Activated CD8-positive, alpha-beta memory T cell treated with anti-CD3 and anti-CD28 coated beads, Interleukin-2, amount 10 ng/mL, durations not matched to agents 7 days and 5 days (primary cell): ENCODE data around the gene USP46. TPM values are rescaled to one million over a fixed set of nuclear protein-coding genes. Genes with fewer than 3 reads are reported as not detected.

Experiments
- ATAC-seq: fragments of 150-1000 bp; cut with Tn5 transposase; one replicate; pipeline ENCODE4 v1.10.0; 2021; ENCODE audit warnings: moderate library complexity
- CTCF ChIA-PET: fragments of 350-600 bp; sonication (Branson Sonifier 250); formaldehyde crosslinking; loops from one replicate; lab custom pipeline; 2021; ENCODE audit warnings: antibody characterized with exemption; lab: Charles Lee
- DNase-seq: peaks from one replicate; pipeline ENCODE4 v3.0.0-alpha.2; 2020
- H3K27ac Mint-ChIP-seq: one replicate; pipeline ENCODE4 v1.8.0; 2021; ENCODE audit warnings: mild to moderate bottlenecking, mixed read lengths
- H3K27me3 Mint-ChIP-seq: one replicate; pipeline ENCODE4 v1.8.0; 2021; ENCODE audit warnings: mixed read lengths
- H3K36me3 Mint-ChIP-seq: one replicate; pipeline ENCODE4 v1.8.0; 2021; ENCODE audit warnings: mild to moderate bottlenecking, mixed read lengths
- H3K4me1 Mint-ChIP-seq: one replicate; pipeline ENCODE4 v1.8.0; 2021; ENCODE audit warnings: mixed read lengths
- H3K4me3 Mint-ChIP-seq: one replicate; pipeline ENCODE4 v1.8.0; 2021; ENCODE audit warnings: mild to moderate bottlenecking, moderate library complexity, mixed read lengths
- H3K9me3 Mint-ChIP-seq: one replicate; pipeline ENCODE4 v1.8.0; 2022; ENCODE audit warnings: low read depth, mixed read lengths
- total RNA-seq, 2 experiments: library from RNA; stranded (reverse); gene quantifications; one replicate each; pipeline ENCODE4 v1.2.3, GENCODE V29; 2021

Gene USP46
- total RNA-seq, 2 experiments from 2014 or later: 7.7 to 12.9 TPM

DNA sequence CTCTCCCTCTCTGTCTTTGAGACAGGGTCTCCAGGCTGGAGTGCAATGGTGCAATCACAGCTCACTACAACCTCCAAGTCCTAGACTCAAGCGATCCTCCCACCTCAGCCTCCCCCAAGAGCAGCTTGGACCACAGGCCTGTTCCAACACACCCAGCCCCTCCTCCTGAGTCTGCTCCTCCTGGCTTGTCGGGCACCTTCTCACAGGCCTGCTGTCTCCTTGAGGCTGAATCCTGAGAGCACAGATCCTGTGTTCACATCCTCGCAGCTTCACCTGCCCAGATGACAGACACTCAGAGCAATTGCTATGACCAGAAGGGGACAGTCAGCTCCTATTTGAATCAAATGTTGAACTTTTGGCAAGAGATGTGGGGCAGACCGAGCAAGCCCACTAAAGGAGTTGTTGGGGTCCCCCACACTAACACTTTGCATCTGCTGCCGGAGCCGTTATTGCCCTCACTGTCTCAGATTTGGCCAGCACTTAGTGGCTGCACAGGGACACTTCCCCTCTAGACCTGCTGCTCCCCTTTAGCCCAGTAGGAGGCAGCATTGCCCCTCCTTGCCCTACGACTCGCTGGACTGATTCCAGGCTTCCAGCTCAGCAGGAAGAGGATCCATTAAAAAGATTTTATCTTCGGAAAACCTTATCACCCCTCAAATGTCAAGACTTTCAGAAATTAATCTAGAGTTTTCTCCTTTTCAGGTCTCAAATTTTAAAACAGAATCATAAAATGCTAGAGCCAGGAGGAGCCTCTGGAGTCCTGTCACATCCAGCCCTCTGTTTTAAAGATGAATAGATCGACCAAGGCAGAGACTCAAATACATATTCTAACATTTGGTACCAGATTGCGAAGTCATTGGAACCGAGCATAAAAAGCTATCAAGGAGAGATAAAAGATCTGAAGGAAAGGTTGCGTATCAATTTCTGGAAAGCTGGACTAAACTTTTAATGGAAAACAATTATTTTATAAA, 113.7 kb downstream of the USP46 start:
- Mint-ChIP-seq H3K27me3 (peaks cover 12% of the 10 kb centered on the region), H3K4me1 (no peaks in the 10 kb centered on the region), H3K36me3 (no peaks in the 10 kb centered on the region), H3K9me3 (no peaks in the 10 kb centered on the region), H3K4me3 (no peak overlapping the region), H3K27ac (no peak overlapping the region)
- CTCF ChIA-PET: interaction anchor here (0.6 to 2.8 kb wide), 22 partner anchors 9 to 439 kb away, joined by 3 to 21 read pairs (median 3); no protein-coding TSS in a partner anchor
- DNase-seq (peak; percentile 62), ATAC-seq (peak; percentile 58)

Other genes with a start within 250 kb of the USP46 start
- not detected for gene ERVMER34-1, start 92.1 kb upstream of the USP46 start, total RNA-seq
- under 1 TPM; 0.14 to 0.15 TPM for gene RASL11B, start 203.0 kb upstream of the USP46 start, total RNA-seq